Adrenal gland (tissue), 5 donors: Measurements from ENCODE around the gene PLA2G4B.

ENCODE experiments used
- POLR2A ChIP-seq, 2 donors: fragments of 450-650 bp; IDR thresholded peaks; one replicate each; pipeline ENCODE4 v1.6.1; 2017; ENCODE audit warnings: antibody characterized with exemption in 2 of 2, mild to moderate bottlenecking in 2 of 2, moderate library complexity in 1 of 2
- TF ChIP-seq, protein P1 (sequence below), 6 experiments: fragments of 450-650 bp in 4 of 6; fragments of 200-600 bp in 2 of 6; sonication (generic) in 1 of 6; IDR thresholded peaks; 1 replicate in 5 of 6; 2 replicates in 1 of 6; pipeline versions ENCODE4 v1.5.1 to v1.8.0; 2016 to 2021; ENCODE audit warnings: antibody characterized with exemption in 6 of 6, mild to moderate bottlenecking in 2 of 6, moderate library complexity in 1 of 6
- donor health status: DM: no; HTN: no; CAD: no.

DNA sequence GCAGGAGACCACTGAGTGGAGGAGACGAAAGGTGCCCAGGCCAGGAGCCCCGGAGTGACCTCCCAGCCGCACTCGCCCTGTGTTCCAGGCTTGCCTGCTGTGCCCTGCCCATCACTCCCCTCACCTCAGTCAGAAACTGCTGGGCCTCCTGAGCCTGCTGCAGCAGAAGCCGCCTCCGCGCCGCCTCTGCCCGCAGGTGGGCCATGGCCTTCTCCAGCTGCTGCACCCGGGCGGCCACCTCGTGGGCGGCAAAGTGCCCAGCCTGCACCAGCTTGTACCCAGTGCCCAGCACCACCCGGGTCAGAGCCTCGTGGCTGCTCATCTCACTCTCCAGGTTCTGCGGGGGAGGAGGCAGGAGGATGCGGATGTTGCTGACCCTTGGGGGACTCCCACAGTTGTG, 17.6 kb downstream of the PLA2G4B start:
- TF ChIP-seq, protein P1, sequence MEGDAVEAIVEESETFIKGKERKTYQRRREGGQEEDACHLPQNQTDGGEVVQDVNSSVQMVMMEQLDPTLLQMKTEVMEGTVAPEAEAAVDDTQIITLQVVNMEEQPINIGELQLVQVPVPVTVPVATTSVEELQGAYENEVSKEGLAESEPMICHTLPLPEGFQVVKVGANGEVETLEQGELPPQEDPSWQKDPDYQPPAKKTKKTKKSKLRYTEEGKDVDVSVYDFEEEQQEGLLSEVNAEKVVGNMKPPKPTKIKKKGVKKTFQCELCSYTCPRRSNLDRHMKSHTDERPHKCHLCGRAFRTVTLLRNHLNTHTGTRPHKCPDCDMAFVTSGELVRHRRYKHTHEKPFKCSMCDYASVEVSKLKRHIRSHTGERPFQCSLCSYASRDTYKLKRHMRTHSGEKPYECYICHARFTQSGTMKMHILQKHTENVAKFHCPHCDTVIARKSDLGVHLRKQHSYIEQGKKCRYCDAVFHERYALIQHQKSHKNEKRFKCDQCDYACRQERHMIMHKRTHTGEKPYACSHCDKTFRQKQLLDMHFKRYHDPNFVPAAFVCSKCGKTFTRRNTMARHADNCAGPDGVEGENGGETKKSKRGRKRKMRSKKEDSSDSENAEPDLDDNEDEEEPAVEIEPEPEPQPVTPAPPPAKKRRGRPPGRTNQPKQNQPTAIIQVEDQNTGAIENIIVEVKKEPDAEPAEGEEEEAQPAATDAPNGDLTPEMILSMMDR (IDR thresholded peaks at IDR 0.05): no peak
- no peak for TF ChIP-seq POLR2A (IDR thresholded peaks at IDR 0.05)
